Hematopoietic multipotent progenitor cell (in vitro differentiated cells): ENCODE results near the gene MEGF6. TPM values are rescaled to one million over a fixed set of nuclear protein-coding genes. Genes with fewer than 3 reads are reported as not detected.

ENCODE experiments used
- DNase-seq, 3 donors: peaks; one replicate each; pipeline ENCODE4 v3.0.0-alpha.2; 2011 to 2015; ENCODE audit warnings: low read depth in 2 of 3, low spot score in 2 of 3
- total RNA-seq: library from RNA; depleted of rRNA; stranded (reverse); fragments of >200 nt; gene quantifications from one replicate; pipeline ENCODE4 v1.2.3, GENCODE V29; 2012

Gene MEGF6
- total RNA-seq, 1 donor, result 74.1 TPM

DNA sequence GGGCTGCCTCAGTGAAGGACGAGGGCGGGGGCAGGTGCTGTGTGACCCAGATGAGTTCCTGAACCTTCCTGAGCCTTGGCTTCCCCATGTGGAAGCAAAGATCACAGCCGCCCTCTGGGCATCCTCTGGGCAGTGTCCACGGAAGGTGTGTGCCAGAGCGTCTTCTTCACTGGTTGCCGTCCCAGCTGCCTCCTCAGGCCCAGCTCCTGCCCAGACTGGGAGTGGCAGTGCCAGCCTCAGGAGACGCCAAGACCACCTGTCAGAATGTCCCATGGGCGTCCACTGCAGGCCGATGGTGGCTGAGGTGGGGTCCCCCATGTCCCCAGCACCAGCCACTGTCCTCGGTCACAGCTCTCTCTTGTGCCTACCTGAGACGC is 146.7 kb downstream of the MEGF6 start:
- DNase-seq, result no peak

DNA sequence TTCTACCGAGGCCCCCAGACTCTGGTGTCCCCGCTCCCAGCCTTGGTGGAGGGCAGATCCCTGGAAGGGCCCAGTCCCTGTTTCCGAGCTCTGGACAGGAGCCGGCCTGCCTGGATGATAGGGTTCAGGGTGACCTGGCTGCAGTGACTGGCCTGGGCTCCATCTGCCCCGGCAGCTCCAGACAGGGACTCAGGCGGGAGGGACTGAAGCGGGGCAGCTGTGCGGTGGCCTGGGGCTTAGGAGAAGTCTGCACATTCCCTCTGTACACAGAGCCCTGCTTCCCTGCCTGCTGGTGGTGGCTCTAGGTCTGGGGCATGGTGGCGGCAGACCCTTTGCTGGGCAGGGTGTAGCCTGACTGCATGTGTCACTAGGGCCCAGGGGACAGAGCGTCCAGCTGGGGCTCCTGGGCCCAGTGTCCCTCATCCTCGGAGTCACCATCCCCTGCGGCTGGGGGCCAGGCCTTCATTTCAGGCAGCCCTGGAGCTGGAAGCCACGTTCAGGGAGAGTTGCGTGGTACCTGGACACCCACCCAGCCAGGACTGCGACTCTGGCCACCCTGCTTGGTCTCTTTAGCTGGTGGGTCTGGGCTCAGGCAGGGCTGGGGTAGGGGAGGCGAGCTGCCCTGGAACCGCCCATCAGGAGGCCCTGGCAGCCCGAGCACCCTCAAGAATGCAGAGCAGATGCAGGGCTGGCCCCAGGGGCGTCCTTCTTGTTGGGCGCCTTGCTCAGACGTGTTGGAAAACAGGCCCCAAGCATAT is 147.2 kb downstream of the MEGF6 start:
- no peak for DNase-seq

GRCh38 chr1:3463408-3463863 is 147.9 kb downstream of the MEGF6 start:
- DNase-seq, result no peak

- no peak for DNase-seq
Measured at GRCh38 chr1:3463013-3463385, 148.3 kb downstream of the MEGF6 start.

DNA sequence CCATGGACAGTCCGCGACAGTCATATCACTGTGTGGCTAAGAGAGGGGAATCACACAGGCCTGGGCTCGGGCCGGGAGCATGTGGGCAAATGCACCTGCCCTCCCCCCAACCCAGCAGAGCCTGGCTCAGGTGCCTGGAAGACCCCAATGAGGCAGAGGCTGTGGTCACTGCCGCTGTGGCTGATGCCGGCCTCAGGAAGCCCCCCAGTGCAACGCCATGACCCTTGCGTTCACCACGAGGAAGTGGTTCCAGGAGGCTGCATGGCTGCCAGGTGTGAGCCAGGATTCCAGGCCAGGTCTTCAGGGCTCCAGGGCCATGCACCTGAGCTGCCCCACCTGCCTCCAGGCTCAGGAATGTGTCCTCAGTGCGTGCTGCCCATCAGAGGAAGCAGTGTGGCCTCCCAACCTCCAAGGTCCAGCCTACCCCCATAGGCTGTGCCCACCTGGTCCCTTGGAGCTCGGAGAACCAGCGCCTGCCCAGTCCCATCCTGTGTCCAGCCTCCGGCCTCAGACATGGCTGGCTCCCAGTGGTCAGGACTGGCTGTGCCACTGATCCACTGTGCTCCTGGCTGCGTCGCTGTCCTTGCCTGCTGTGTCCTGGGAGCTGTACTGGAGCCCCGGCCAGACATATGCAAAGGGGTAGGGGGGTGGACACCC is 148.8 kb downstream of the MEGF6 start:
- DNase-seq, result no peak

GRCh38 chr1:3461934-3462275 is 149.4 kb downstream of the MEGF6 start:
- no peak for DNase-seq

- DNase-seq, result no peak
Measured at GRCh38 chr1:3461238-3461933, 149.9 kb downstream of the MEGF6 start.

GRCh38 chr1:3460672-3461131 is 150.6 kb downstream of the MEGF6 start:
- DNase-seq, result no peak

DNA sequence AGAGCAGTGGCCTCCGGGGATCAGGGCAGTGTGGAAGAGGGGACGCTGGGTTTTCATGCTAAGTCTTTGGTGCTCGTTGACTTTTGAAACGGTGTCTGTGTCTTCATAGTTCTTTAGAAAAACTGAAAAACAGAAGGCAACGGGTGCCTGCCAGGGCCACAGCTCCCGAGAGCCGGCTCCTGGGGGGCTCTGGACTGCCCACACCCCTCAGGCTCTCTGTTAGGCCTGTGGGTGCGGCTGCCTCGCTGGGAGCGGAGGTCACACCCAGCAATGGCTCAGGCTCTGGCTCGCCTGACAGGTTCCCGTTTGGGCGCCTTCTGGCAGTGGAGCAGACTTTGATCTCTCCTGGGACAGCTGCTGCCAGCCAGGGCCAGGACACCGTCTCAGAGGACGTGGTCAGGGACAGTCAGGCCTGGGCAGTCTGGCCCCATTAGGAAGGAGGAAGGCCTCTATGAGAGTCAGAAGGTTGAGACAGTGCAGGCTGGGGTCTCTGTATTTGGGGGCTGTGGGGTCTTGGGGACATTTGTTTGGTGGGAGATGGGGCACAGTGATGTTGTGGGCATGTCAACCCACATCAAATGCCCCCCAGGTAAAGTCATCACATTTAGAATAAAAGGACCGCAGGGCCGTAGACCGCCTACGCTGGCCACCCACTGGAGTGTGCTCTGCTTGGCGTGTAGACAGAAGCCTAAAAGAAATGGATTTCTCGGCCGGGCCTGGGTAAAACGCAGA is 151.2 kb downstream of the MEGF6 start:
- no peak for DNase-seq

DNA sequence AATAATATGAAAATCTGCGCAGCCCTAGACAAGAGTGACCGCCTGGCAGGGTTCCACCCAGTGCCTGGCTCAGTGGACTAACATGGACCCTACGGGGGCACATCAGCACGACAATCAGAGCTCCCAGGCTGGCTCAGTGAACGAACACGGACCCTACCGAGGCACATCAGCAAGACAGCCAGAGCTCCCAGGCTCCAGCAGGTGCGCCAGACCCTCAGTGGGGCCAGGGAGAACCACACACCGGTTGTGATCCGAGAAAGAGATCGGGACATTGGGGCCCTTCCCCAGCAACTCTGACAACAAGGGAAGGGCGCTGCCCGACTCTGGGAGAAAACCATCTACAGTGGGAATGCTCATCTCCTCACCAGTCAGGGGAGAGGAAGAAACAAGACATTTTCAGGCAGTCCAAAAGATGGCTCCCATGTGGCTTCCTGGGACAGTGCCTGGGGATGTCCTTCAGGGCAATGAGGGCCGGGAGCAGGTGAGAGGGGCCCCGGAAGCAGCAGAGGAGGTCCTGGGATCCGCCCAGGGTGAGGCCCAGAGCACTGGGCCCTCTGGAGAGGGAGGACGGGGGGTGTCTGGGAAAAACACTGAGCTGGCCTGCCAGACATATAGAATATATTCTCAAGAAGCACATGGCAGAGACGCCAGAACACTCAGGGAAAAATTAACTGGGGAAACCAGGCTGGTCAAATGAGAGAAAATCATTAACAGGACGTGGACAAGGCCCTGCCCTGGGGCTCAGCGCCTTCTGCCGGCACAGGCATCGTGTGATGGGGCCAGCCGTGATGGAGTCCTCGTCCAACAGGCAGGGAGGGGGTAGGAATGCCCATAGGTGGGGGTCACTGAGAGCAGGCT is 152.0 kb downstream of the MEGF6 start:
- DNase-seq, result no peak

DNA sequence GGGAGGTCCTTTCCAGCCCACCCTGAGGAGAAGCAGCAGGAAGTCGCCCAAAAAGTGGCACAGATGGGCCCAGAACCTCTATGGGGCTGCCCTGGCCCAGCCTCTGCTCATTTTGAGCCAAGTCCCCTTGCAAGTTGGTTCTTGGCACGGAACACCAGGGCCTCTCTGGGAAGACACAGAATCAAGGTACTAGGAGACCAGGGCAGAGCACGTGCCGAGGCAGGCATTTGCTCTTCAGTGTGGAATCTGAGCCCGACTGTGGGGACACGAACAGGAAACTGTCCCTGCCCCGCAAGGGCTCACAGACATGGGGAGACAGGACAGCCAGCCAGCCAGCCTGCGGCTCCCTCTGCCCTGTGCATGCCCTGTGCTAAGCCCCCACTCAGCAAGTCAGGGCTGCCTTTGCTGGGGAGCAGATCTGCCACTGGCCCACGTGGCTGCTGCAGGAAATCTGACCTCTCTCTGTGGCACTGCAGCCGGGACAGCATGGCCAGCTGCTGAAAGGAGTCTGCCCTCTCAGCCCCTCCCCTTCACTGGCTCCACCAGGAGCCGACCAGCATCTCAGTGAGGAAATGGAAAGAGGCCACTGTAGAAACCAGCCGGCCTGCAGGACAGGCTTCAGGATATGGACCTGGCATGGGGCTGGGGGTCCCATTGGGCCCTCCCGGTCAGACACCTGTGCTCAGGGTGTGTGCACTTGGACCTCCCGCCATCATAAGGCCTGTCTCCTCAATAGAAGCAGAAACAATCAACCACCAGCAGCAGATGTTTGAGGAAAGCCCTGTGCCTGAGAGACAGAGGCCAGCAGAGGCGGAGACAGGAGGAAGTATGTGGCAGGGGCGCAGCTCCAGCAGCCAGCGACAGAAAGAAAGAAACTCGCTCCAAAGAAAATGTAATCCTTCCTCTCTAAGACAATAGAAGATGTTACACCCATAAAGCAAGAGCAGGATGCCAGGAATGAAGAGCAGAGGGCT is 153.1 kb downstream of the MEGF6 start:
- DNase-seq, result peak in 1 of 3 donors; percentile 57

DNA sequence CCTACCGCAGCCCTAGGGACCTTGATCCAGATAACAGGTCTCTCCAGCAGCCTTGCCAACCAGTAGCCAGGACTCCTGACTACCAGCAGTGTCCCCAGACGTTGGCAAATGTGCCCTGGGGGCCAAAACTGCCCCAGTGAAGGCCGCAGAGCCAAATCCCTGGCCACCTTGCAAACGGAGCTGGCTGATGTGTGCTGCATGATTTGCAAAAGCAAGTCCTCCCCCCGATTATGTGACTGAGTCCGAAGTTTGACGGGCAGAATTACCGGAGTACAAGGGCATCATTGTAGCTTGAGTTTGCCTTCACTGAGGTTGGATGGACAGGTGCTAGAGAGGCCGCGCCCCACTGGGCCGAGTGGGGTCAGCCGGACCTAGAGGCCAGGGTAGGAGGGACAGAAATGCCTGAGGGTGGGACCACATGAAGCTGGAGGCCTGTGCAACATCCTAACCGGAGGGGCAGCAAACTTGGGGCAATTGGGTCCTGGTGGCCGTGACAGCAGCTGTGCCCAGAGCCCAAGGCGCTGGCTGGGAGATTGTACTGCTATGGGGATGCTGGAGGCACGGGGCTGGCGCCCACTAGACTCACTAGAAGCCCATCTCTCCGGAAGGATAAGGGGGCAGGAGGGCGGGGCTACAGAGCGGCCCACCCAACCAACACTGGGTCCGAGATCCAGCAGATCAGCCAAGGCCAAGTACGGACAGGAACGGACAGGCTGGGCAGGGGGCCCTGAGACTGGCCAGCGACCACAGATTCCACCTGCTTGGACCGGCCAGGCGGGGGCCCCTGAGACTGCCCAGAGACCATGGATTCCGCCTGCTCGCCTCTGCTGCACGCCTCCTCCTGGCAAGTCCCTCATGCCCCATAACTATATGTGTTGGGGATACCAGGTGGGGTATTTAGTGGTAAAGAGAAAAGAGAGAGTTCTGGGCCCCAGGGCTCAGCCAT is 154.1 kb downstream of the MEGF6 start:
- no peak for DNase-seq

GRCh38 chr1:3456449-3456963 is 154.8 kb downstream of the MEGF6 start:
- DNase-seq, result no peak

GRCh38 chr1:3455670-3456448 is 155.4 kb downstream of the MEGF6 start:
- DNase-seq, result no peak

- DNase-seq, result peak in 2 of 3 donors; percentile 25 to 32
Measured at GRCh38 chr1:3454811-3455618, 156.3 kb downstream of the MEGF6 start.
